Fibroblast of skin of left quadriceps (primary cell): Measurements from ENCODE around the gene CSTPP1.
"Not testable (repeated sequence)": the region's sequence is repeated elsewhere in the genome, so short reads cannot be mapped to it uniquely, and the experiment has no call there.

Experiments used
- DNase-seq, 2 experiments: peaks; one replicate each; pipeline ENCODE4 v3.0.0-alpha.2; 2013; ENCODE audit warnings: low read depth in 2 of 2

The CSTPP1 gene

DNA sequence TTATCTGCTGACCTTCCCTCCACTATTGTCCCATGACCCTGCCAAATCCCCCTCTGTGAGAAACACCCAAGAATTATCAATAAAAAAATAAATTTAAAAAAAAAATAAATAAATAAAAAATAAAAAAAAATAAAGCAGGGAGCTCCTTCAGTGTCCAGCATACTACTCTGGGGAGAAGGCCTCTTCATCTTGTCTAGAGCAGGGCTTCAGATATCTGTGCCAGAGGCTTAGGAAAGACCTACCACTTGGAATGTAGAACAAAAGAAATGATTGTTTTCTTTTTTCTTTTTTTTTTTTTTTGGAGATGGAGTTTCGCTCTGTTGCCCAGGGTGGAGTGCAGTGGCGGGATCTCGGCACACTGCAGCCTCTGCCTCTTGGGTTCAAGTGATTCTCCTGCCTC lies 161.7 kb downstream of the CSTPP1 start:
- DNase-seq, result not testable (repeated sequence)

DNA sequence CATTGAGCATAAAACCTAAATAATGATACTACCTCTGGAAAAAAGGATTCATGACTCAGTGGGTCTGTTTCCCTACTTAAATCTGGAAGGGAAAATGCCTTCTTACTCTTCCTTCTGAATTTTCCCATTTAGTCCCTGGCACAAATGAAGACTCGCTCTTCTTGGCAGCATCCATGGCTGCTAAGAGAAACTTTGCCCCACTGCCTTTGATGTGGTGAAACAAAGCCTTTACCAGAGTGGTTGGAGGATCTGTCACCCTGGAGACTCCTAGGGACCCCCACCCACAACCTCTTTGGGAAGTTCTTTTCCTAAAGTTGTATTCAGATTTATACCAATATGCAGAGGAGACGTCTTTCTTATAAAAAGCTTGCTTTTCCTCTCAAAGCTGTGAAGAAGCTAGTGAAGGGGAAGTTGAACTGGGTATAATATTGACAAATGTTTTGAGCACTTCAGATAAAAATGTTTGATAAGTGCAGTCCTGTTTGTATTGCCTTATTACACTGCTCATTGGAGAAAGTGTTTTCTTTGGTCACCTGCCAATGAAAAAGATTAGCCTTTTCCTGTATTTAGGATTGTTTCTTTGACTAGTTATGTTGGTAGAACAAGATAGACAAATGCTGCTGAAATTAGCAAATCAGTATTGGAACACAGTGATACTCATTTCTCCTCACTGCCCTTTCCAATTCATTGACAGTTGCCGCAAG lies 162.8 kb downstream of the CSTPP1 start:
- DNase-seq, result no peak

- DNase-seq, result no peak
These were observed 163.4 kb downstream of the CSTPP1 start for GRCh38 chr11:47099918-47100315.

DNA sequence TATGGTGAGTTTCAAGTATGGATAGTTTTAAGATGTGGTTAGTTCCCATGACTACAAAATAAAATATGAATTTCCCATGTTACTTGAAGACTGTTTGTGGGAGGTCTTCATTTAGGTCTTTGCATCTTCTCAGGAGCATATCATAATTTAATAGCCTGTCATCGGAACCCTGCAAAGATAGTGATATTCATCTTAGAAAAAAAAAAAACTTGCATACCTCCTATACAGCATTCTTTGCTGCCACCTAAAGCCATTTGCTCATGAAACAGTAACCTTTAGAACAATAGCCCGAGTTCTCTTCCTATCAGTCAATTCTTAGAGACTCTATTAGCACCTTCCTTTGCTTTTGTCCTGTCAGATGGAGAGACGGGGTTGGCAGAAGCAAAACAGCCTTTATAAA lies 164.8 kb downstream of the CSTPP1 start:
- DNase-seq, result no peak

GRCh38 chr11:47104261-47104950 lies 167.8 kb downstream of the CSTPP1 start:
- peak; percentile 30 to 40 for DNase-seq

DNA sequence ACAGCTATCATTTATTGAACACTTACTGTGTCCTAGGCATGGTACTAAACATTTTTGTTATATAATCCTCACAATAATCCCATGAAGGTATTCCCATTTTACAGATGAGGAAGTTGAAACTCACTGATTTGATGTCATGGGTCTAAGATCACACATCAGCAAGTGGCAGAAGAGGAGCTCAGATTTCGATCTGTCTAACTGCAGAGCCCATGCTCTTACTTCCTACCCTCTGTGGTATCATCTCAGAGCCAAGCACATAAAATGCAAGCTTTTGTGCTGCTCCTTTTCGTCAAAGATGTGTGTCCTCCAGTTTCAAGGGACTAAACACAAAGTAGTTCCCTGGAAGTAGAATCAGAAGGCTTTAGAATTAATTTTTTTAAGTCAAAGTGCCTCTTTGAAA lies 169.0 kb downstream of the CSTPP1 start:
- DNase-seq, result no peak

DNA sequence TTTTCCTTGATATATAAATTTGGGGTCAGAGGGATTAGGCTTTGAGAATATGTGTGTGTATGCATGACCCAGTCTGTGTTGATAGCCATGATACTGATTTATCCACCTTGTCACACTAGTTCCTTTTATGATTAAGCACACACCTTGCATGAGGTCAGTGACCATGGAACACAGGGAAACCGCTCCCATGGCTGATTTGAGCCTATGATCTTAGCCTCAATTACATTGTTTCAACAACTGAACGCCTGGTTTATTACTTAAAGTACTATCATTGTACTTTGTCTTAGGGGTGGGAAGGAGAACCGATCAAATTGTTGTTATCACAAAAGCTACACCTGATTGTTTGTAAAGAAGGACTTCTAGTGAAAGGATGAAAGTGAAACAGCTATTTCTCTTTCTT lies 169.4 kb downstream of the CSTPP1 start:
- no peak for DNase-seq

DNA sequence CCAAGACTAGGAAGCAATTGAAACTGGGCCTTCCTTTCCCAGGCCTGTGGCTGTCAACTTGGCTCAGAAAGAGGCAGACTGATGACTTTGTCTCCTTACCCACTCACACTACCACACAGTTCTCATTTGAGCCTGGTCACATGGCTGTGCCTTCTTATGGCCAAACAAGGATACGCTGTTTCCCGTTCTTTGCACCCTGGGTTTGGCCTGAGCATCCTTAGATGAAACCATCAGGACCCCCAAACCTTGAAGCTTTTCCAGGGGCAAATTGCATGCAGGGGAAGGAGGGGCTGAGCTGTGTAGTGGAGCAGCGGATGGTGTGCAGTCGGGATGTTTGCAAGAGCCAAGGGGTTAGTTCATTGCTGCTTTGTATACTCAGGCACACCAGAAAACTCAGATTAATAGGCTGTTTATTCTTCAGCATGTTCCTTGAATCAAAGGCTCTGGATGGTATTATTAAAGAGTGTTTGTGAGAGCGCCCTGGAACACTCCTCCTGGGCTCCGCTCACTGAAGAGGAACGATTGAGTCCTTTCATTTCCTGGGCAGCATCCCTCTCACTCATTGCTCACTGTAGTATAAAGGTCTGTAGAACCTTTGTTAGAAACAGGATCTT lies 170.3 kb downstream of the CSTPP1 start:
- DNase-seq, result no peak

DNA sequence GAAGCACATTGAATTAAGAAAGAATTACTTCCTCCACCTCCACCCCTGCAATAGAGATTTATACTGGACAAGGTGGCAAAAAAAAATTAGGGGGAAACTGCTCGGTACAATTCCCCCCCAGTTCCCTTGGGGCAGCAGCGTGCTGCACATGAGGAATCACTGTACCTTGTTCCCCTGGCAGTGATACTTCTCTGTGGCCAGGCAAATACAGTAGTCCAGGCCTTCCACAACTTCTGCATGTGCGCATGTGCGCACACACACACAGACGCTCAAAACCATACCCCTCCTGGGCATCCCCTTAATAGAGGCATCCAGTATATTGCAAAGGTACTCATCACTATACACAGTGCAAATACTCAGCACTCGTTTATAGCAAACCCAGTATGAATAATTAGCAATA lies 171.2 kb downstream of the CSTPP1 start:
- no peak for DNase-seq

DNA sequence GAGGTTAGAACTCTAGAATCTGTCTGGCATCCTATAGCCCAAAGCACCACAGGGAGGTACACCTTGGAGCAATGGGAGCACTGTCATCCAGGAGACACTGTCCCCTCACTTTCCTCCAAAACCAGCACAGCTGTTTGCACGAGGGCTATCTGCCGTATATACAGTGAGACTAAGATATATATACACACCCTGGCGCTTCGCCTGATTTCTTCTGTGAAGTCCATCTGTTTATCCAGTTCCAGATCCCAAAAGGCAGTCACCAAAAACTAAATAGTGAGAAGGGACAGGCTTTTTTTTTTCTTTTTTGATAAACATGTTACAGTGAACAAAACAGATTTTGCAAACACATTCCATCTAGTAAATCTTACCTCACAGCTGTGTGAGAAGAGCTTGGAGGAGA lies 171.7 kb downstream of the CSTPP1 start:
- DNase-seq, result no peak

DNA sequence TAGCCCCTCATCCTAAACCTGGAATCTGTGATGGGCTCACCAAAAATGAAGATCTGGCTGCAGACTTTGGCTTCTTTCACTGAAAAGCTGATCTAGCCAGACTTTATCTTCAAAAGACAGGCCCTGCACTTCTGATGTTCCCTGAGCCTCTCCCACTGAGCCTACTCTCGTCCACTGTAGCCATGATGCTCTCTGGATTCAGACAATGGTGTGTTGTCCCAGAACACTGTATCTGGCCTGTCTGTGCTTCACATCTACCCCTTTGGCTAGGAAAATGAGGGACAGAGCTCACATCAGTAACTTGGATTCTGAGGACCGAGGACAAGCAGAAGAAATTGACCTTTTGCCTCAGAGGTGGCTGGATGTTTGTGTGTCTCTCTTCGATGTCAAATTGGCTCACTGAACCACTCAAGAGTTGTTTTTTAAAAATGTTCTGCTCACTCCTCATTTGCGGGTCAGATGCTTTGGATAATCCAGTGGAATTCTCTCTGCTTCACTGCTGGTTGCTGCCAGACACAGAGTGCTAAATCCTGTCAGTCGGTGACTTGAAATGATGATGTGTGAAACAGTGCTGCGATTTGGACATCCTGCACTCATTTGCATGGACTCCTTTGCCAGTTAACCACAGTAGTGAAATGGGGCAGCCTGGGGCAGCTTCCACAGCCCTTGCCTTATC lies 172.6 kb downstream of the CSTPP1 start:
- DNase-seq, result no peak

GRCh38 chr11:47109727-47110246 lies 173.2 kb downstream of the CSTPP1 start:
- no peak for DNase-seq

DNA sequence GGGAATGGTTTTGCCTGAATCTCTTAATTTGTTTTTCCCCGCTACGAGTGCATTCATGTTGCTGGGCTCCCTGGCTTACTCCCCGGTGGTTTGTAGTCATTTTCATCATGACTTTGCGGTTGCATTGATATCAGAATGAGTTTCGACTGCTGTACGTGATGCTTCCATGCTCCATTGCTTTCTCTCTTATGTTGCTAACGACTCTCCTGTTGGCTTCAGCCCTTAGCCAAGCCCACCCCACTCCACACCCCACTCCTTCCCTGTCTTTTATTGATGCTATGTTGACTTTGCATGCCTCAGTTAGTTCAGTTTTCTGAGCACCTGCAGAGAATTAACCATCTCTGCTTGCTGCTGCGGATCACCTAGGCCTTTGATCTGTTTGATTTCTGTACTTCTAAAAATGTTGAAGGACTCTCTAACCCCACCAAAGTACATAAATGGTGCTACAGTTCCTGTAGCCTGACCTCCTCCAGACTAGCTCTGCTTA lies 174.8 kb downstream of the CSTPP1 start:
- DNase-seq, result no peak

DNA sequence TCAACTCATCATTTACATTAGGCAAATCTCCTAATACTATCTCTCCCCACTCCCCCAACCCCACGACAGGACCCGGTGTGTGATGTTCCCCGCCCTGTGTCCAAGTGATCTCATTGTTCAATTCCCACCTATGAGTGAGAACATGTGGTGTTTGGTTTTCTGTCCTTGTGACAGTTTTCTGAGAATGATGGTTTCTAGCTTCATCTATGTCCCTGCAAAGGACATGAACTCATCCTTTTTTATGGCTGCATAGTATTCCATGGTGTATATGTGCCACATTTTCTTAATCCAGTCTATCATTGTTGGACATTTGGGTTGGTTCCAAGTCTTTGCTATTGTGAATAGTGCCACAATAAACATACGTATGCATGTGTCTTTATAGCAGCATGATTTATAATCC lies 176.4 kb downstream of the CSTPP1 start:
- DNase-seq, result not testable (repeated sequence)

DNA sequence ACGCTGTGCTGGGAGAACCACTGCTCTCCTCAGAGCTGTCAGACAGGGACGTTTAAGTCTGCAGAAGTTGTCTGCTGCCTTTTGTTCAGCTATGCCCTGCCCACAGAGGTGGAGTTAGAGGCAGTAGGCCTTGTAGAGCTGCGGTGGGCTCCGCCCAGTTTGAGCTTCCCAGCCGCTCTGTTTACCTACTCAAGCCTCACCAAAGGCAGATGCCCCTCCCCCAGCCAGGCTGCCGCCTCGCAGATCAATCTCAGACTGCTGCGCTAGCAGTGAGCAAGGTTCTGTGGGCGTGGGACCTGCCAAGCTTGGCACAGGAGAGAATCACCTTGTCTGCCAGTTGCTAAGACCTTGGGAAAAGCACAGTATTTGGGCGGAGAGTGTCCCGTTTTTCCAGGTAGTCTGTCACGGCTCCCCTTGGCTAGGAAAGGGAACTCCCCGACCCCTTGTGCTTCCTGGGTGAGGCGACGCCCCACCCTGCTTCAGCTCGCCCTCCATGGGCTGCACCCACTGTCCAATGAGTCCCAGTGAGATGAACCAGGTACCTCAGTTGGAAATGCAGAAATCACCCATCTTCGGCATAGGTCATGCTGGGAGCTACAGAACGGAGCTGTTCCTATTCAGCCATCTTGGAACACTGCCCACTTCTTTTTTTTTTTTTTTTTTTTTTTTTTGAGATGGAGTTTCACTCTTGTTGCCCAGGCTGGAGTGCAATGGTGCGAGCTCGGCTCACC lies 182.6 kb downstream of the CSTPP1 start:
- DNase-seq, result not testable (repeated sequence)

DNA sequence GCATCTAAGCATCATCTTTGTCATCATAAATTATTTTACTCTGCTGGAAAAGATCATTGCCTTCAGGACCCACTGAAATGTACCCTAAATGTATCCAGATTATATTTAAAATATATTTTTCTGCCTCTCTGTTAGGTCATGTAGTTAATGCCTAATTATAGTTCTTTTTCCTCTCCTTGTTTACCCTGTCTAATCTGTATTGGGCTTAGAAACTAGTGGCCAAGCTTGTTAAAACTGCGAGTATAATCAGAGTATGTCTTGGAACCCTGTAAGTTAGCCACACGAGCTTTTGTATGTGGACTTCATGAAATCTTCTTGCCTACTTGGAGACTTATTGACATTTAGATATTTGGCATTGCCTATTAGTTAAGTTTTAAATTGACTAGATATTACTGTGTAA lies 184.5 kb downstream of the CSTPP1 start:
- no peak for DNase-seq

DNA sequence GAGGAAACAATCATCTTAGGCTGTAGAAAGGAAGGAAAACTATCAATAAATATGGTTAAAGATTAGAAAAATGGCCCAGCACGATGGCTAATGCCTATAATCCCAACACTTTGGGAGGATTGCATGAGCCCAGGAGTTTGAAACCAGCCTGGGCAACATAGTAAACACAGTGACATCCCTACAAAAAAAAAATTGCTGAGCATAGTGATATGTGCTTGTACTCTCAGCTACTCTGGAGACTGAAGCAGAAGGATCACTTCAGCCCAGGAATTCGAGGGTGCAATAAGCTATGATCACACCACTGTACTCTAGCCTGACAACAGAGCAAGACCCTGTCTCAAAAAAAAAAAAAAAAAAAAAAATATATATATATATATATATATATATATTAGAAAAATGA lies 185.2 kb downstream of the CSTPP1 start:
- no peak for DNase-seq

DNA sequence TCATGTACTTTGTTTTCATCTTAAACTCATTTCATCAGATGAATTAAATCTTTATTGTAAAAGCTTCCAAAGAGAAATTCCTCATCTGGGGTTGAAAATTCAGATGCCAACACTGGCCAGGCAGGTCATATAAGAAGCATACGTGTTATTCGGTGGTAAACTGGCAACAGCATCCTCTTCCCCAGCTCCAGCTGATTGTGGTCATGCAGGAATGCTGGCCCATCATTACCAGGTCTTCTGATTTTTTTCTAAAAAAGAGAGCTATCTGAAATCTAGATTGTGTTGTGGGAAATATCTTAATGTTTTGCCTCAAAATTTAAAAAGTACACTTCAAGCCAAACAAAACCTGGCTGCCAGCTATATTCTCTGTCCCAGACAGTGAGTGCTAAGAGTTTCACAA lies 186.5 kb downstream of the CSTPP1 start:
- DNase-seq, result no peak

- DNase-seq, result no peak
These were observed 188.1 kb downstream of the CSTPP1 start for GRCh38 chr11:47124675-47125074.

DNA sequence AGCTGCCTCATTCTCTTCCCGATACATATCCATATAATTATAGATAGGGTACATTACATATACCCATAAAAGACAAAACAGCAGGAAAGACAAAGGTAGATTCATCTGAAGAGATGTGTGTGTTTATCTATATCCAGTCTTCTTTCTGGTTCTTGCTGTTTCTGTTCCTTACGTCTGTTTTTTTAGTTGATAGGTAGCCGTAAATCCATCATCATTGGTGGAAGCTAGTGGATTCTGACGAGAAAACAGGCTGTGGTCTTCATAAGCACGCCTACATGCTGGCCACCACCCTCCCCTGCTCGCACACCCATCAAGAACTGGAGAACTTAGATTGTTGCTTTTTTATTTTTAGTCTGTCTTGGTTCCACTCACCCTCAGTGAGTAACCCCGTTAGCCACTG lies 188.5 kb downstream of the CSTPP1 start:
- no peak for DNase-seq

- DNase-seq, result no peak
These were observed 190.7 kb downstream of the CSTPP1 start for GRCh38 chr11:47127213-47127612.

DNA sequence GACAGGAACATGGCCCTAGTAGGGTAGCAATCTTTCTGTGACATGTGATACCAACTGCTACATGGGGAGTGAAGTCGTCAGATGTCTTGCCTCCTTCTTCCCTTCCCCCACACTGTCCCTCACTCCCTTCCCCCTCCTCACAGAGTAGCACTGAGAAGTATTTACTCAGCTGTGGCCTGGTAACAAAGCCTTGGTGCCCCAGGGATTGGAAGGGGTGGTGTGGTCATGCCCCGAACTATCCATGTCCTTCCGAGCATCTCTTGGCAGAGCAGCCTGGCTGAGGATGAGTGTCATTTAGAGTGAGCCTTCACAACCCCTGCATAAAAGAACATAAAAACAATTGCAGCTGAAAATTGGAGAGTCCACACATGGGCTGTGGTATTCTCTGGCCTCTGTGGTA lies 194.0 kb downstream of the CSTPP1 start:
- no peak for DNase-seq
